SU-DHL-6 (cell line): ENCODE measurements around the gene SRI.

Source experiments
- H2AFZ ChIP-seq: fragments of 200-600 bp; sonication (generic); 2 replicates; pipeline ENCODE4 v1.6.1; 2014; ENCODE audit warnings: low read depth, mild to moderate bottlenecking, moderate library complexity, mixed read lengths, antibody characterized with exemption, low read length; ENCODE audit not compliant: severe bottlenecking
- H3F3A ChIP-seq: fragments of 200-600 bp; shearing (Covaris generic); 2 replicates; pipeline ENCODE4 v1.6.0; 2016; ENCODE audit warnings: antibody characterized with exemption, mild to moderate bottlenecking; ENCODE audit not compliant: insufficient read depth
- H3K27ac ChIP-seq: fragments of 200-600 bp; sonication (generic); 2 replicates; pipeline ENCODE4 v1.5.1; 2016; ENCODE audit warnings: low read depth, mild to moderate bottlenecking, low read length, moderate library complexity, mixed read lengths
- H3K27me3 ChIP-seq: fragments of 200-600 bp; sonication (generic), shearing (Covaris generic); 2 replicates; pipeline ENCODE4 v1.6.0; 2014; ENCODE audit warnings: mild to moderate bottlenecking, low read length
- H3K36me3 ChIP-seq: fragments of 200-600 bp; sonication (generic); 2 replicates; pipeline ENCODE4 v1.6.1; 2014; ENCODE audit warnings: mild to moderate bottlenecking, low read length, mixed read lengths
- H3K4me2 ChIP-seq: fragments of 300-600, 200-600 bp; shearing (Covaris generic), sonication (generic); 2 replicates; pipeline ENCODE4 v1.6.0; 2014; ENCODE audit warnings: low read length, low read depth, mild to moderate bottlenecking; ENCODE audit not compliant: poor library complexity, severe bottlenecking
- H3K4me3 ChIP-seq: fragments of 200-600 bp; sonication (generic); 2 replicates; pipeline ENCODE4 v1.5.1; 2014; ENCODE audit warnings: antibody characterized with exemption, low read length, mild to moderate bottlenecking, mixed read lengths; ENCODE audit not compliant: insufficient read depth, poor library complexity, severe bottlenecking
- H3K79me2 ChIP-seq: fragments of 200-600 bp; sonication (generic); 2 replicates; pipeline ENCODE4 v1.6.1; 2014; ENCODE audit warnings: mild to moderate bottlenecking, low read length, moderate library complexity; ENCODE audit not compliant: insufficient read depth
- H3K9ac ChIP-seq: fragments of 200-600 bp; sonication (generic); 2 replicates; pipeline ENCODE4 v1.7.0; 2014; ENCODE audit warnings: mild to moderate bottlenecking, low read length
- H3K9me2 ChIP-seq: fragments of 200-600 bp; sonication (generic); replicated peaks from 2 replicates; pipeline ENCODE4 v1.6.1; 2014; ENCODE audit warnings: low read length; ENCODE audit not compliant: insufficient read depth
- H3K9me3 ChIP-seq: fragments of 200-600 bp; sonication (generic); 2 replicates; pipeline ENCODE4 v1.6.1; 2014; ENCODE audit warnings: low read length, mixed read lengths; ENCODE audit not compliant: insufficient read depth
- H4K20me1 ChIP-seq: fragments of 200-600 bp; sonication (generic); 2 replicates; pipeline ENCODE4 v1.6.1; 2014; ENCODE audit warnings: low read depth, mild to moderate bottlenecking, antibody characterized with exemption, low read length, moderate library complexity, mixed read lengths
- CTCF ChIP-seq: fragments of 200-600 bp; sonication (generic); IDR thresholded peaks from one replicate; pipeline ENCODE4 v1.5.1; 2017; ENCODE audit warnings: antibody characterized with exemption, mild to moderate bottlenecking, low read length, moderate library complexity; ENCODE audit not compliant: insufficient read depth, poor library complexity, severe bottlenecking
- EZH2phosphoT487 ChIP-seq: fragments of 200-600 bp; sonication (generic), shearing (Covaris generic); conservative IDR thresholded peaks from 2 replicates; pipeline ENCODE4 v1.6.1; 2018; ENCODE audit warnings: mild to moderate bottlenecking, antibody characterized with exemption, low read length, moderate library complexity, mixed read lengths

SRI gene

GRCh38 chr7:88230646-88231045 lies 10.8 kb upstream of the SRI start:
- no peaks in the 10 kb centered on the region for H3K36me3 ChIP-seq
- no peaks in the 10 kb centered on the region for H3F3A ChIP-seq
- no peak overlapping the region for H3K4me3 ChIP-seq
- no peaks in the 10 kb centered on the region for H3K27me3 ChIP-seq
- H3K27ac ChIP-seq, result no peak overlapping the region
- no peaks in the 10 kb centered on the region for H4K20me1 ChIP-seq
- no peak overlapping the region for H2AFZ ChIP-seq
- TF ChIP-seq EZH2phosphoT487 (no peak), CTCF (no peak)
- H3K79me2 ChIP-seq, result no peaks in the 10 kb centered on the region
- no peaks in the 10 kb centered on the region for H3K9me2 ChIP-seq
- no peak overlapping the region for H3K4me2 ChIP-seq
- H3K9ac ChIP-seq, result no peak overlapping the region
- no peaks in the 10 kb centered on the region for H3K9me3 ChIP-seq

GRCh38 chr7:88229302-88229995 lies 9.6 kb upstream of the SRI start:
- Histone ChIP-seq H3K36me3 (no peaks in the 10 kb centered on the region), H3K79me2 (no peaks in the 10 kb centered on the region), H3K9ac (no peak overlapping the region), H3K4me2 (no peak overlapping the region), H3K9me3 (no peaks in the 10 kb centered on the region), H3K27ac (no peak overlapping the region), H3K9me2 (no peaks in the 10 kb centered on the region), H3F3A (no peaks in the 10 kb centered on the region), H3K27me3 (no peaks in the 10 kb centered on the region), H4K20me1 (no peaks in the 10 kb centered on the region), H2AFZ (no peak overlapping the region), H3K4me3 (no peak overlapping the region)
- TF ChIP-seq CTCF, result no peak
- TF ChIP-seq EZH2phosphoT487, result no peak

- no peaks in the 10 kb centered on the region for H4K20me1 ChIP-seq
- no peaks in the 10 kb centered on the region for H3K9me2 ChIP-seq
- H3K9ac ChIP-seq, result no peak overlapping the region
- H3K27me3 ChIP-seq, result no peaks in the 10 kb centered on the region
- no peak for TF ChIP-seq EZH2phosphoT487
- no peak for TF ChIP-seq CTCF
- no peak overlapping the region for H2AFZ ChIP-seq
- no peaks in the 10 kb centered on the region for H3F3A ChIP-seq
- no peaks in the 10 kb centered on the region for H3K79me2 ChIP-seq
- H3K36me3 ChIP-seq, result no peaks in the 10 kb centered on the region
- no peaks in the 10 kb centered on the region for H3K9me3 ChIP-seq
- no peak overlapping the region for H3K27ac ChIP-seq
- H3K4me3 ChIP-seq, result no peak overlapping the region
- H3K4me2 ChIP-seq, result no peak overlapping the region
Observed at GRCh38 chr7:88226886-88227516, 7.2 kb upstream of the SRI start.
